GM18873 (cell line): ENCODE measurements around the gene LMO4.

Source experiments
- ATAC-seq: cut with Tn5 transposase; IDR thresholded peaks from one replicate; pipeline ENCODE4 v1.9.1; 2021; ENCODE audit warnings: mild to moderate bottlenecking, moderate library complexity, moderate number of reproducible peaks; ENCODE audit not compliant: unreplicated experiment, low FRiP score

The LMO4 gene

DNA sequence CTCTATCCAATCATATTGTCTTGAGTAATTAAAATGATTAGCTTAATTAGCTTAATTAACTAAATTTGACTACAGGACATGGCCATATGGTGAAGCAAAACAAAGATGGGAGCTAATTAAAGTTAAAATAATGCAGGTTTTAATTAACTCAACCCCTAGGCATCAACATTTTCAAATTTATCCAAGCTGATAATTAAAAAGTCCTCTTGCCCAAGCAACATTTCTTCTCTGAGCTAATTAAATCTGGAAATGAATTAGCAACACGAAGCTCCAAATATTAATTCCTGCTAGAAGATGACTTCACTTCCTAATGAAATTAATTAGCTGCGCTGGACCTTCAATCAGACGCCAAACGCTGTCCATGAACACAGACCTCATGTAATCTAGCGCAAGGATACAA, 27.9 kb downstream of the LMO4 start:
- ATAC-seq = no peak

DNA sequence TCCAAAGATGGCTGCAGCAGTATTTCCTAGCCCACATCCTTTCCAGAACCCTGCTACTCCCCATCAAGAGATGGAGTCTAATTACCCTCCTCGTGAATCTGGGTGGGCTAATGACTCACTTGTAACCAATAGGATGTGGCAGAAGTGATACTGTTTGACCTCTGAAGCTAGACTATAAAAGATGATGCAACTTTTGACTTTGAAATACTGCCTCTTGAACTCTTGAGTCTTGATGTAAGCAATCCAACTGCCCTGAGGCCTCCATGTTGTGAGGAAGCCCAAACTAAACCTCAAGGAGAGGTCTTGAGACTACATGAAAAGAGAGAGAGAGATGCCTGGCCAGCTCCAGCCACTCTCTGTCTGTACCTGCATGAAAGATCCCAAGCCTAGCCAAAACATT, 29.5 kb downstream of the LMO4 start:
- ATAC-seq = no peak

DNA sequence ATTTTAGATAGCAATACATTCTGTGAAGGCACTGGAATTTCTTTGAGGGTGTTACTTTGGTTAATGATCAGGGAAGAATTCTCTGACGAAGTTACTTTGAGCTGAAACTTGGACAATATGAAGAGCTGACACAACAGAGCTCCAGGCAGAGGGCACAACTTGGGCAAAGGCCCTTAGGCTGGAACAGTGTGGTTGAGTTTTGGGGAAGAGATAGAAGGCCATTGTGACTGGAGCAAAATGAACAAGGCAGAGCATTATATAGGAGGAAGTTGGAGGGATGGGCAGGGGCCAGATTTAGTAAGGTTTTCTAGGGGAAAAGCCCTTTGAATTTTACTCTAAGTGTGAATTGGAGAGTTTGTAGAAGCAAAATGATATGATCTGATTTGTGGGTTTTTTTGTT, 30.9 kb downstream of the LMO4 start:
- ATAC-seq = no peak

DNA sequence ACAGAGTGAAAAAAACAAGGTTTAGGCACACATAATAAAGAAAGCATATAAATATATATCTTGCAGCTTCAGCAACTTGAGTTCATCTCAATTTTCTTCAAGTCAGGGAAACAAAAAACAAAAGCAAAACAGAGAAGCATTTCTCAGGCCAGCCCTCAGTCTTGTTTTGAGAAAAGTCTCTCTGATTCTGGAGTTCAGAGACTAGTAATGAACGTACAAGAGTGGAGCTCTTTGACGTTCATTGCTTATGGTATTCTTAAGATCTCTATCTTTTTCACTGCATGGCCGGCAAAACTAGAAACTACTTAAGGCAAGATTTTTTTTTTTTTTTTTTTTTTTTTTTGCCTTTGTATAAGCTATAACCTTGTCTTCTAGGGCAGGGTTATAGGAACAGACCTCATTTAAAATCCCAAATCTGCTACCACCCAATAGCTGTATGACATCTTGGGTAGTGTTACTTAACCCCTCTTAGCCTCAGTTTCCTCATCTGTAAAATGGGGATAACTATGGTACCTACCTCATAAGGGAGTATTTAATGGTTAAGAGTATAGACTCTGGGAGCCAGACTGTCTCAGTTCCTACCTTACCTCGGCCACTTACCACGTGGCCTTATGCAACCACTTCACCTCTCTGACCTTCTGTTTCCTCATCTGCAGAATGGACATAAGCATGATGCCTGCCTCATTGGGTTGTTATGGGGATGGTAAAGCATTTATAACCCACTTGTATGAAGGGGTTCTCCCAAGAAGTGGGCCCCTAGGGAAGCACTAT, 33.6 kb downstream of the LMO4 start:
- no peak for ATAC-seq

DNA sequence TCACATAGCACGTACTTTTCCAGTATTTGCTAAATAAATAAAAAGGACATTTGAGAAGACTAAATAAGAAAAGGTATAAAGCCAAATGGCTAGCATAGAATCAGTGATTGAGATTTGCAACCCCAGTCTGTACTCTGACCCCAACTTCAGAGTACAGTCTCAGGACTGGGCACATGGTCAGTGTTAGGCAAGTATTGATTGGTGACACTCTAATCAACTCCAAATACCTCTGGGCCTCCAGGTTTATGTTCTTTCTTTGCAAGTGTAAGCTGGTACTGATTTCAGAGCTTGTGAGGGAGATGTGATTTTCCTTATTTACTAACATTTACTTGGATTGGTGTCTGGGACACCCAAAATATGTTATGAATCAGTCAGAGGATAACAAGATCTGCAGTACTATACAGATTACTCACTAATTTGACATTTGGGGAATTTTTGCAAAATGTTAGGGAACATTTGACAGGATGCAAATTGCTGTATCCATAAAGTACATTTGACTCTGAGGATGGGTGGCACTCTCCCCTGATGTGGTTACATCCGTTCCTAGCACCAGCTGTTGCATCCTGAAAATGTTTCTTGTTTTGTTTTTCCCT, 34.2 kb downstream of the LMO4 start:
- no peak for ATAC-seq

DNA sequence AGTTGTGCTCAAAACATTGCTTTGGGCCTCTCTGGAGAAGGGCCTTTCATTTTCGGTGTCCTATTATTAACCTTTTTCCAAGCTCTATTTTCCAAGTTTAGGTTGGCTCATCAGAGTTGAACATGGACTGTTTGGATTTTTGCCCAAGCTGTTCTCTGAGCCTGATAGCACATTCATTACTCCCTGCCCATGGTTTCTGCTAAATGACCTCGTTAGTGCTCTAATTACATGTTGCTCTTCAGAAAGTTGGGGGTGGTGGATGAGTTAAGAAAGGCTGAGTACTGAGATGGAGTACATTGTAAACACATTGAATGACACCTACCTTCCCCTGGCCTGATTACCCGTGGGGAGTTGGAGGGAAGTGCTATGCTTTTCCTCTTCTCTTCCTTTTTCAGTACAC, 38.9 kb downstream of the LMO4 start:
- ATAC-seq = no peak

DNA sequence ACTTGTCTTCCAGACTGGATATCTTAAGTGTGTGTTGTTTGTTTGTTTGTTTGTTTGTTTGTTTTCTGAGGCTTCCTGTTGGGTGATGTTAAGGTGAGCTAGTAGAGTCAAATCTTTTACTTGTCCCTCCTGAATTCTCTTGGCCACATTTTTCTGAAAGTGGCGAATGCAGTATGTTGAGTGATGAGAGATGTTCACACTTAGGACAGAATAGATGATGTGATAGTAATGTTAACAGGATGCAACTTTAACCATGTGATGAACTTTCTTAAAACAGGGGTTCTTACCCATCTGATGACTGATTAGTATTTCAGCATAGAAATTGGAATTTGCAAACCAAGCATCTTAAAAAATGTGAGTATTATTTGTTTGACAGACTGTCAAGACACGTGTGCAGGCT, 40.2 kb downstream of the LMO4 start:
- no peak for ATAC-seq

DNA sequence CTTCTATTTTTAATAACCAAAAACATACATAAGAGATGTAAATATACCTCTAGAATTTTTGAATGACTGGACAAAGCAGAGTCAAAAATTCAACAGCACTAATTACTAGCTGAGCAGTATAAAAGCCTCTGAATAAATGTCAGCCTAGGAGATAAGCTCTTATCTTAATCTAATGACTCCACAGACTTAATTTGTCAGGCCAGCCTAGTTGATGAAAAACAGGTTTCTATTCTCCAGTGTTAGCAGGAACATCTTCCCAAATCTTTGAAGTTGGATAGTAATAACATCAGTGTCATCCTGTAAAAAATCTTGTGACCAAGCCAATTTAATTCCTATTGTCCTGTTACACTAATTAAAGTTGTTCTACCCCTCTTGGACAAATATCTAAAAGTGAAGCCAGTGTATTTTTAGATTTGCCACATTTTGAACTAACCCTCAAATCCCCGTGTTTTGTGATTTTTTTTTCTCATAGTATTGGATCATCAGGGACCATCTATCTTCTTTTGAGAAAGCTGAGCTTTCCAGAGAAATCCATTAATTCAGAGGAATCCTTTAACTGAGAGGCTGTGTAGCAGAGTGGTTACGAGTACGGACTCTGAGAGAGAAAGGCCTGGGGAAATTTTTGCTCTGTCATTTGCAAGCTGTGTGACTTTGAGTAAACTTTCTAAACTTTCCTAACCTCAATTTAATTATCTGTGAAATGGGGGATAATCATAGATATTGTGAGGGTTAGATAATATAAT, 41.2 kb downstream of the LMO4 start:
- ATAC-seq = no peak

DNA sequence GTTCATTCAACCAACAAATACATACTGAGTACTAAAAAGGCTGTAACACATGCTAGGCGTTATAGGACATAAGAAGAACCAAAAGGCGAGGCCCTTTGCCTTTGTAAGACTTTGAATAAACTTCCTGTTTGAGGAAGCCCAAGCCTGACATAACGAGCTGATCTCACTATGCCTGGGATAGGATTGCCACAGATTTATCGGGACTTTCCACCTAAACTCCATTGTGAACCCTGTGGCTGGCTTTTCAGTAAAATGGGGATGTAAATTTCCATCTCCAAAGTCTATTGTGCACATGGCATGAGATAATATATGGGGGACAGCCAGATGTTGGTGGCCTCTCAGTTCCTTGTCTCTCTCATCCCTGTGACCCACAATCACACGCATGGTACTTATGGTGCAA, 41.9 kb downstream of the LMO4 start:
- ATAC-seq = no peak

DNA sequence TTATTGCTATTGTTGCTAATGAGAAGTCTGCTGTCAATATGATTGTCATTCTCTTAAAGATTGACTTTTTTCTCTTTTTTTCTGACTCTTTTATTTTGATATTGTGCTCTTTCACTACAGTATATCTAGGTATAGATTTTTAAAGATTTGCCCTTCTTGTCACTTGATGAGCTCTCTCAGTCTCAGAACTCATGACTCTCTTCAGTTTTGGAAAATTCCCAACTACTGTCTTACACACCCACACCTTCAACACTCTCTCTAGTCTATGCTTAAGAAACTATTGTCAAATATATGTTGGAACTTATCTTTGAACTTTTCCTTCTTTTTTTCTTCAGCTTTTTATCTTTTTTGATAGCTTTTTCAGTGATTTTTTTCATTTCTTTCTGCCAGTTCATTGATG, 50.6 kb downstream of the LMO4 start:
- ATAC-seq = no peak

DNA sequence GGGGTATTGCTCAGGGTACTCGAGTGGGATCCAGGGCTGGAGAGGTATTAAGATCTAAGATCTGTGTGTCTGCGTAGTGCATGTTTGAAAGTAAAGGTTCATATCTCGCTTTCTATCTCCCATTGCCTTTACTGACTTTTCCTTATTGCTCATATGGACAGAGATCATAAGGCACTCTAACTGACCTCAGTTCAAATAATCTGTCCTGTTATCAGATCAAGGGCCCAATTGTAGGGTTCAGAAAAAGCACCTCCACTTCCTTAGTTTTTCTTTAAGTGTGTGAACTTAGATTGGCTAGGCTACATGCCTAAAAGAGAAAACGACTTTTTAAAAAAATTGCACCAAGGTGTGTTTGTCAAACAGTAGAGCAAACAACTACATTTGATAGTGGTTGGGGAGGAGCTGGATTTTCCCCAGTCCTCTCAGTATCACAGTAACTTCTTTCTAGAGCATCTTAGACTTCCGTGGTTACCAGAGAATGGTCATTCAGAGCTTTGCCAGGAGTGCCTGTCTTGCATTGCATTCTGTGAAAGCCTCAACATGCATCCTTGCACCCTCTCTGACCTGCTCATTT, 57.6 kb downstream of the LMO4 start:
- no peak for ATAC-seq

DNA sequence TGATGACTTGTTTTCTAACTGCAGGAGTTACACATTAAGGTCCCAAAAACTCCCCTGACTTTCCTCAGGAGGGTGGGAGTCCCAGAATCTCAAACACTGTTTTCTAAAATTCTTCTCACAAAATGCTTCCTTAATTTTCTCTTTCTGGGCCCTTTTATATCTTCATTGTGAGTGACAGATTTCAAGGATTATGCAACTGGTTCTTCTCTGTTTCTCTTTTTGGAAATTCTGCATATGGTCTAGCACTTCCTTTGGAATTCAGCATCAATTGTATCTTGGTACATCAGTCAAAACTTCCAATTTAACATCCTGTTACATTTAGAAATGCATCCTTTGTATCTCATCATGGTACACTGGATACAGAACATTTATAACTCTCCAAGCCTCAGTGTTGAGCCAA, 59.7 kb downstream of the LMO4 start:
- ATAC-seq = no peak

DNA sequence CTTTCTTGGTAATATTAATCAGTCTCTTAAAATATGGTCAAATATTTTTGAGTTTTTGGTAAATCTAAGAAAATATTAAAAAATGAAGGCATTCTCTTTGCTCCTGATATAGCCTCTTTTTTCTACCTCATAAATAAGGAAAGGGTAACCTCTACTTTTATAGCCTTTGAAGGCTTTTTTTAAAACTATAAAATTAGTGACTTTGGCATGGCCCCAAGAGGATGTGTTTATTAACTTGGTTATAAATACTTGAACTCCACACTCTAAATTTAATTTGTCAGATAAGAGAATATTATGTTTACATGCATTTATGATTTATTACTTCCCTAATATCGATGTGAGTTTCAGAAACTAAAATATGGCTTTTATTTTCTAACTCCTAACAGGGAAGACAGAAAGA, 60.3 kb downstream of the LMO4 start:
- no peak for ATAC-seq

DNA sequence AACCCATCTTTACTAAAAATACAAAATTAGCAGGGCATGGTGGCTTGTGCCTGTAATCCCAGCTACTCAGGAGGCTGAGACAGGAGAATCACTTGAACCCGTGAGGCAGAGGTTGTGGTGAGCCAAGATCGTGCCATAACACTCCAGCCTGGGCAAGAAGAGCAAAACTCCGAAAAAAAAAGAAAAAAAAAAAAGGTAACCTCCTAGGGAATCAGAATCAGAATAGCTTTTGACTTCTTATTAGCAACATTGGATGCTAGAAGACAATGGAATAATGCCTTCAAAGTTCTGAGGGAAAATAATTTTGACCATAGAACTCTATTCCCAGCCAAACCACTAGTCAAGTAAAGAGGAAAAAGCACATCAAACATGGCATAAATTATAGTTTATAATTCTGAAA, 60.9 kb downstream of the LMO4 start:
- no peak for ATAC-seq

DNA sequence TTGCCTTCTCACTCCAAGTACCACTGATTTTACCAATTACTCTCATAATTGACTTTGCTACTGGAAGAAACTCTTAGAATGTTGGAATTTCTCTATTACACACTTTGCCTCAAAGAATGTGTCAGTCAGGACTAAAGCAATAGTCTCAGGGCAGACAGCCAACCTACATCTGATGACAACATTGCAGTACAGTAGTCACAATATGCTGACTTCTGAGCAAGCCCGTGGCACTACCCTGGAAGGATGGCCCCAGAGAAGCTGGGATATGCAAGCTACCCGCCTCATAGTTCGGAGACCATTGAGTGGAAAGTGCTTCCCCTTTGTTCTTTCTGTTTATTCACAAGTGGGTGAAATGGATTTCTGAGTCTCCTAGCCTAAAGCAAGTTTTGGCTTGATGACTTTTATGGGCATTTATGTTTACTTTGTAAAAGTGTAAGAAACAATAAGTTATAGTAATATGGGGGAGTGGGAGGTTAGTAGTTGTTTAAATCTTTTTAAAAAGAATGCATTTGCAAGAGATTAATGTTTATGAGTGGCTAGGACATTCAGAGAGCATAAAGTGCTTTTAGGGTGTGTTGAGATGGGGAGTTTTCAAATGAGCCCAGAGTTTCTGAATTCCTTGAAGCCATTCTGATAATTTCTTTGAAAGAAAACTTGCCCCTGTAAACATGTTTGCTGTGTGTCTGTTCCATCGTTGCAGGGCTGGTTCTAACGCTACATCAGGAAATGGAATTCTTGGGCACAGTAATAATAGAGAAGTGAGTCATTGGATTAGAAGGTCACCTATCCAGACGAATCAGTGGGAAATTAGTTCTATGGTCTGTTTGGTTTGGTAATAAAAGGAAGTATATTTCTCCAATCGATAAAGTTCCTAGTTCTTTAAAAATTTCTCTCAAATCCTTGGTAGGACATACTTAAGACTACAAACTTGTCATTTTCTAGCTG, 63.8 kb downstream of the LMO4 start:
- no peak for ATAC-seq

DNA sequence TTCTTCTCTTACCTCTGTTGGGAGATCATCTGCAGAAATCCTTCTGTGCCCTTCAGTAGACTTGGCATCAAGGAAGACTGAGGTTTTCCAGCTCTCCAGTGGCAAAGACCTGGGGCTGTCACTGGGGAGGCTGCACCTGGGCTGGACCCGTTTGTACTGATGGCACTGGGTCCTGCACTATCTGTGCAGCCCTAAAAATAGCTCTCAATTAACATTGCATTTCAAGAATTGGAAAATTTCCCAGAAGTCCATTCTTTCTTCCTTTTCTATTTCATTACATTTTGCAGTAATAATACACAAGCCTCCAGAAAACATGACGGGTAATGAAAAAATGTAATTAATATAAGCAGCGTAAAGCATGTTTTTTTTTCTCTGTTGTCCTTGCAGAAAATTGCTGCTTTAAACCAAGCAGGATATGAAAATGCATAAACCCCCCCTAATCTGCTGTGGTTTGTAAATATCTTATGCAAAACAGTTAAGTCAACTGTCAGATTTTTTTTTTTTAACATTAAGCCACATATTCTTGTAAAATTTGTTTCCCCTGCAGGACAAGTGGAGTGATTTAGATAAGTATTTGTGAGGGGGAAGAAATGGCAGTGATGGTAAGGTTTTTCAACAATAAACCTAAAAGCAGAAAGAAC, 64.9 kb downstream of the LMO4 start:
- no peak for ATAC-seq

DNA sequence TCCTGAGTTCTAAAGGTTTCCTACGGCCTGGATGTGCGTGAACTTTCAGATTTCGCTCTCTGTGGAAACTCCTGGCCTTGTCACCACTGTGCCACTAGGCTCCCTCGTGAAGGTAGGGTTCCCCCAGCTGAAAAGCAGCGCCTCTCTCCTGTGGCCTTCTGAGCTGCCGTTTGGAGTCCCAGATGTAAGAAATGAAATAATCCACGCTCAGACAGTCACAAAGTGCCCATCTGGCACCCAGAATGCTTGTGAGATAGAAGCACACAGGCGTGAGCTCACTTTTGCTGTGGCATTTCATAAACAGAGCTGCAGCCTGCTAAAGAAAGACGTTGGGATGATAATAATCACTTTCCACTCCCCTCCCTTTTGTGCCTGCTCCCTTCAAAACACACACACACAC, 65.8 kb downstream of the LMO4 start:
- no peak for ATAC-seq

DNA sequence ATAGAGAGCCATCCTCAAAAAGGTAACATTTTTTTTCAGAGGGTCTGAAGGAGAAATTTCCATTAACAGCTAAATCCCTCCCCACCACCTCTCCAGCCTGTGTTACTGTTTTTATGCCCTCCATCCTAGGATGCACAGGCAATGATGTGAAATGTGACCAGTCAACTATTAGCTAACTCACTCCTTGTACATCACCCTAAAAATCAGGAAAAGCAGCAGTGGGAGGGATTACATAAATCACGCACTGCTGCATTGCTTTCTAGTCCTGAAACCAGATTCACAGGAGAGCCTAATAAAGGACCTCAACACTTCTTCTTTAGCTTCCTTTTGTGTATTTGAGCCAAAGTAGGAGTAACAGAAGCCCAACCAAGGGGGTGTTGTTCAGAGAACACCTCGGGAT, 66.3 kb downstream of the LMO4 start:
- ATAC-seq = no peak
